Esophagus muscularis mucosa (tissue), 3 donors: Measurements from ENCODE around the gene CCT7.

ENCODE experiments used
- POLR2A ChIP-seq: fragments of 450-650 bp; IDR thresholded peaks from one replicate; pipeline ENCODE4 v1.6.1; 2017; ENCODE audit warnings: antibody characterized with exemption, moderate library complexity, mild to moderate bottlenecking, low read depth
- POLR2AphosphoS5 ChIP-seq, 2 donors: sonication (generic); formaldehyde crosslinking; IDR thresholded peaks; one replicate each; pipeline ENCODE4 v1.6.1; 2017; ENCODE audit warnings: antibody characterized with exemption in 2 of 2
- TF ChIP-seq, protein P1 (sequence below), 3 experiments: fragments of 200-600 bp in 2 of 3; fragments of 450-650 bp in 1 of 3; sonication (generic) in 2 of 3; IDR thresholded peaks; one replicate each; pipeline ENCODE4 v1.5.1; 2017 to 2019; ENCODE audit warnings: antibody characterized with exemption in 3 of 3, mild to moderate bottlenecking in 2 of 3, moderate library complexity in 1 of 3

DNA sequence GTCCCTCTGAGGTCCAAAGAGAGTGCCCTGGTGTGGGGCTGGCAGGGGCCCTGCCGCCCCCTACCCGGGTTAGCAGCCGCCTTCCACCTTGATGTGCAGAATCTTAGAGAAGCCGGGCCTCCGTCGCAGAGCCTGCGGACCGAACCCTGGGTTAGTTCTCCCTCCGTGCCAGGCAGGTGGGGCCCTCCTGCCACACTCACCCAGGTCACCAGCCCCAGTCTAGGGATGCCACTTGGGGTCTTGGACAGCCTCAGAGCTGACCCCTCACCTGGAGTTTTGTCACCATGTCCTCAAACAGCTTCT is 24.8 kb downstream of the CCT7 start:
- TF ChIP-seq POLR2A, result no peak
- TF ChIP-seq, protein P1, sequence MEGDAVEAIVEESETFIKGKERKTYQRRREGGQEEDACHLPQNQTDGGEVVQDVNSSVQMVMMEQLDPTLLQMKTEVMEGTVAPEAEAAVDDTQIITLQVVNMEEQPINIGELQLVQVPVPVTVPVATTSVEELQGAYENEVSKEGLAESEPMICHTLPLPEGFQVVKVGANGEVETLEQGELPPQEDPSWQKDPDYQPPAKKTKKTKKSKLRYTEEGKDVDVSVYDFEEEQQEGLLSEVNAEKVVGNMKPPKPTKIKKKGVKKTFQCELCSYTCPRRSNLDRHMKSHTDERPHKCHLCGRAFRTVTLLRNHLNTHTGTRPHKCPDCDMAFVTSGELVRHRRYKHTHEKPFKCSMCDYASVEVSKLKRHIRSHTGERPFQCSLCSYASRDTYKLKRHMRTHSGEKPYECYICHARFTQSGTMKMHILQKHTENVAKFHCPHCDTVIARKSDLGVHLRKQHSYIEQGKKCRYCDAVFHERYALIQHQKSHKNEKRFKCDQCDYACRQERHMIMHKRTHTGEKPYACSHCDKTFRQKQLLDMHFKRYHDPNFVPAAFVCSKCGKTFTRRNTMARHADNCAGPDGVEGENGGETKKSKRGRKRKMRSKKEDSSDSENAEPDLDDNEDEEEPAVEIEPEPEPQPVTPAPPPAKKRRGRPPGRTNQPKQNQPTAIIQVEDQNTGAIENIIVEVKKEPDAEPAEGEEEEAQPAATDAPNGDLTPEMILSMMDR (IDR thresholded peaks at IDR 0.05), result no peak
- TF ChIP-seq POLR2AphosphoS5 (IDR thresholded peaks at IDR 0.05), result no peak
